B cell (primary cell): ENCODE results near the gene PAX4. TPM values are rescaled to one million over a fixed set of nuclear protein-coding genes. Genes with fewer than 3 reads are reported as not detected.

Experiments used
- ATAC-seq: fragments of 200-7000 bp; cut with Tn5 transposase; one replicate; pipeline ENCODE4 v1.10.0; 2021; ENCODE audit warnings: low read depth, mild to moderate bottlenecking, moderate number of reproducible peaks, moderate library complexity
- CTCF ChIA-PET: fragments of 350-600 bp; sonication (Branson Sonifier 250); formaldehyde crosslinking; loops from one replicate; lab custom pipeline; 2021; ENCODE audit warnings: antibody characterized with exemption, inconsistent platforms; lab: Charles Lee
- POLR2A ChIA-PET: fragments of 350-600 bp; sonication (Branson Sonifier 250); formaldehyde crosslinking; loops from one replicate; lab custom pipeline; 2021; ENCODE audit warnings: antibody characterized with exemption; lab: Charles Lee
- DNase-seq: peaks from one replicate; pipeline ENCODE4 v3.0.0; 2013
- H2AFZ ChIP-seq: 2 replicates; pipeline ENCODE4 v1.6.1; 2012; ENCODE audit warnings: mild to moderate bottlenecking, low read depth, low read length; ENCODE audit not compliant: insufficient read depth, poor library complexity, severe bottlenecking
- H3K27ac ChIP-seq, 2 donors: 1 replicate in 1 of 2; 2 replicates in 1 of 2; pipeline ENCODE4 v1.5.1; 2012 to 2013; ENCODE audit warnings: low read length in 2 of 2, mild to moderate bottlenecking in 2 of 2, moderate library complexity in 1 of 2
- H3K27me3 ChIP-seq, 4 experiments: fragments of 200-600 bp in 1 of 4; sonication (generic) in 1 of 4; replicated peaks in 1 of 4; 1 replicate in 2 of 4; 2 replicates in 2 of 4; pipeline versions ENCODE4 v1.6.1 to v1.7.0; 2013 to 2016; ENCODE audit warnings: low read length in 3 of 4, mild to moderate bottlenecking in 2 of 4, mixed read lengths in 1 of 4, moderate library complexity in 1 of 4; ENCODE audit not compliant: insufficient read depth in 4 of 4, control insufficient read depth in 3 of 4; ENCODE audit errors: control extremely low read depth in 1 of 4
- H3K36me3 ChIP-seq, 2 experiments: replicated peaks in 1 of 2; 1 replicate in 1 of 2; 2 replicates in 1 of 2; pipeline versions ENCODE4 v1.6.1 to v1.7.1; 2013; ENCODE audit warnings: low read length in 1 of 2; ENCODE audit not compliant: insufficient read depth in 2 of 2, control insufficient read depth in 1 of 2; ENCODE audit errors: control extremely low read depth in 1 of 2, extremely low read depth in 1 of 2
- H3K4me1 ChIP-seq, 2 donors: fragments of 200-600 bp in 1 of 2; sonication (generic) in 1 of 2; 1 replicate in 1 of 2; 2 replicates in 1 of 2; pipeline versions ENCODE4 v1.5.1 to v1.6.1; 2013 to 2017; ENCODE audit warnings: low read length in 2 of 2; ENCODE audit not compliant: control insufficient read depth in 2 of 2, insufficient read depth in 2 of 2
- H3K4me2 ChIP-seq: replicated peaks from 2 replicates; pipeline ENCODE3; 2012; ENCODE audit warnings: mild to moderate bottlenecking, low read depth, low read length; ENCODE audit not compliant: poor library complexity, severe bottlenecking
- H3K4me3 ChIP-seq, 5 experiments: fragments of 200-600 bp in 1 of 5; sonication (generic) in 1 of 5; 1 replicate in 3 of 5; 2 replicates in 2 of 5; pipeline versions ENCODE4 v1.5.1 to v1.7.0; 2011 to 2016; ENCODE audit warnings: low read length in 4 of 5, mild to moderate bottlenecking in 4 of 5, low read depth in 2 of 5, control low read depth in 1 of 5, moderate library complexity in 1 of 5; ENCODE audit not compliant: insufficient read depth in 1 of 5; ENCODE audit errors: control extremely low read depth in 1 of 5, extremely low read depth in 1 of 5
- H3K79me2 ChIP-seq: fragments of 200-600 bp; sonication (generic); one replicate; pipeline ENCODE4 v1.6.0; 2016; ENCODE audit warnings: low read length; ENCODE audit not compliant: control insufficient read depth, insufficient read depth
- H3K9ac ChIP-seq: fragments of 200-600 bp; sonication (generic); 2 replicates; pipeline ENCODE4 v1.6.1; 2017; ENCODE audit warnings: mild to moderate bottlenecking, low read length, moderate library complexity
- H3K9me3 ChIP-seq, 3 donors: one replicate each; pipeline versions ENCODE4 v1.6.1 to v1.7.1; 2013; ENCODE audit warnings: low read length in 2 of 3; ENCODE audit not compliant: control insufficient read depth in 2 of 3, insufficient read depth in 1 of 3; ENCODE audit errors: control extremely low read depth in 1 of 3
- H4K20me1 ChIP-seq: 2 replicates; pipeline ENCODE4 v1.6.0; 2012; ENCODE audit warnings: mild to moderate bottlenecking, low read length; ENCODE audit not compliant: insufficient read depth, control insufficient read depth, poor library complexity, severe bottlenecking
- H3K27ac Mint-ChIP-seq: one replicate; pipeline ENCODE4 v1.8.0; 2021; ENCODE audit warnings: mixed read lengths
- H3K27me3 Mint-ChIP-seq: one replicate; pipeline ENCODE4 v1.8.0; 2021; ENCODE audit warnings: mixed read lengths
- H3K4me1 Mint-ChIP-seq: one replicate; pipeline ENCODE4 v1.8.0; 2021; ENCODE audit warnings: mixed read lengths
- H3K4me3 Mint-ChIP-seq: one replicate; pipeline ENCODE4 v1.8.0; 2021; ENCODE audit warnings: mixed read lengths
- H3K9me3 Mint-ChIP-seq: one replicate; pipeline ENCODE4 v1.8.0; 2022; ENCODE audit warnings: mixed read lengths; ENCODE audit not compliant: insufficient read depth
- CTCF ChIP-seq: fragments of 200-600 bp; IDR thresholded peaks from one replicate; pipeline ENCODE4 v1.8.0; 2022; ENCODE audit warnings: antibody characterized with exemption, mild to moderate bottlenecking
- EZH2 ChIP-seq: IDR thresholded peaks from 2 replicates; pipeline ENCODE4 v1.6.1; 2012; ENCODE audit warnings: borderline replicate concordance, low read depth, mild to moderate bottlenecking, moderate library complexity, low read length; ENCODE audit not compliant: insufficient read depth, poor library complexity, severe bottlenecking
- WGBS: methylation state at CpG from one replicate; pipeline ENCODE4 v1.1.5; 2013; ENCODE audit warnings: missing lambda C conversion rate; ENCODE audit not compliant: insufficient coverage; 5-methylcytosine and 5-hydroxymethylcytosine counted together
- intact Hi-C: fragments of 100-400 bp; cut with micrococcal nuclease; formaldehyde crosslinking; loops from one replicate; pipeline ENCODE4 v1.10.0; 2022
- polyA plus RNA-seq: library from polyadenylated mRNA; depleted of rRNA; stranded (reverse); fragments of >200 nt; gene quantifications from 2 replicates; pipeline ENCODE4 v1.2.3, GENCODE V29; 2012
- total RNA-seq, 2 donors: library from RNA; stranded (reverse); fragments of 120-200 nt in 1 of 2; gene quantifications; 1 replicate in 1 of 2; 2 replicates in 1 of 2; pipeline versions ENCODE4 v1.2.3 to v1.2.4, GENCODE V29; 2013 to 2022

The PAX4 gene
- total and polyA plus RNA-seq, 2 donors (not counting 1 experiment from before 2014, with no cell fraction given) = not detected

GRCh38 chr7:127651556-127652332 is 33.8 kb upstream of the PAX4 start, which contains the start of gene SND1:
SND1 (plus strand) TSS chr7:127652194; CDS start chr7:127652374, 180 bp downstream.
- Histone ChIP-seq H3K4me2 (peak within 1 kb of the TSS; percentile 87), H3K9me3 (peaks cover 0 to 3% (median 0%) of the 10 kb centered on the region in 3 donors), H3K27me3 (no peaks in the 10 kb centered on the region), H4K20me1 (peaks cover 34% of the 10 kb centered on the region), H3K36me3 (peaks cover 0 to 4% of the 10 kb centered on the region in 2 experiments), H3K4me3 (peak within 1 kb of the TSS; percentile 73 to 90 (median 86)), H3K4me1 (peaks cover 38 to 41% of the 10 kb centered on the region in 2 donors), H3K79me2 (peaks cover 46% of the 10 kb centered on the region), H2AFZ (peak within 1 kb of the TSS; percentile 87), H3K27ac (peak within 1 kb of the TSS; percentile 93 to 96), H3K9ac (peak within 1 kb of the TSS; percentile 88)
- peak; percentile 99 for DNase-seq
- Mint-ChIP-seq H3K27me3 (no peaks in the 10 kb centered on the region), H3K9me3 (no peaks in the 10 kb centered on the region), H3K27ac (peak within 1 kb of the TSS; percentile 97), H3K4me3 (no peak within 1 kb of the TSS), H3K4me1 (peaks cover 47% of the 10 kb centered on the region)
- WGBS = under 1% methylated on average over 63 of the region's 67 CpGs
- ChIA-PET POLR2A (interaction anchor here (0.6 to 1.9 kb wide), 3 partner anchors 35 to 861 kb away, joined by 3 to 10 read pairs (median 3); partner anchors contain the start of gene GCC1), CTCF (interaction anchor here (0.6 kb wide), 1 partner anchor 137 kb away, joined by 3 read pairs; no protein-coding TSS in a partner anchor)
- TF ChIP-seq CTCF = no peak
- no peak for TF ChIP-seq EZH2
- intact Hi-C loops = loop anchor here (1.0 to 5.0 kb wide), 4 partner anchors 34 to 1851 kb away; partner anchors contain the start of genes GCC1 and SMKR1
- ATAC-seq = peak; percentile 90
